GM21381 (cell line): ENCODE measurements around the gene SLC9A1.
A peak's percentile ranks its signal among the peaks of the same experiment; 100 is the strongest.
"Not testable (repeated sequence)": the region's sequence is repeated elsewhere in the genome, so short reads cannot be mapped to it uniquely, and the experiment has no call there.

Source experiments
- ATAC-seq: cut with Tn5 transposase; IDR thresholded peaks from one replicate; pipeline ENCODE4 v1.9.1; 2021; ENCODE audit warnings: mild to moderate bottlenecking, moderate library complexity; ENCODE audit not compliant: unreplicated experiment

The SLC9A1 gene

DNA sequence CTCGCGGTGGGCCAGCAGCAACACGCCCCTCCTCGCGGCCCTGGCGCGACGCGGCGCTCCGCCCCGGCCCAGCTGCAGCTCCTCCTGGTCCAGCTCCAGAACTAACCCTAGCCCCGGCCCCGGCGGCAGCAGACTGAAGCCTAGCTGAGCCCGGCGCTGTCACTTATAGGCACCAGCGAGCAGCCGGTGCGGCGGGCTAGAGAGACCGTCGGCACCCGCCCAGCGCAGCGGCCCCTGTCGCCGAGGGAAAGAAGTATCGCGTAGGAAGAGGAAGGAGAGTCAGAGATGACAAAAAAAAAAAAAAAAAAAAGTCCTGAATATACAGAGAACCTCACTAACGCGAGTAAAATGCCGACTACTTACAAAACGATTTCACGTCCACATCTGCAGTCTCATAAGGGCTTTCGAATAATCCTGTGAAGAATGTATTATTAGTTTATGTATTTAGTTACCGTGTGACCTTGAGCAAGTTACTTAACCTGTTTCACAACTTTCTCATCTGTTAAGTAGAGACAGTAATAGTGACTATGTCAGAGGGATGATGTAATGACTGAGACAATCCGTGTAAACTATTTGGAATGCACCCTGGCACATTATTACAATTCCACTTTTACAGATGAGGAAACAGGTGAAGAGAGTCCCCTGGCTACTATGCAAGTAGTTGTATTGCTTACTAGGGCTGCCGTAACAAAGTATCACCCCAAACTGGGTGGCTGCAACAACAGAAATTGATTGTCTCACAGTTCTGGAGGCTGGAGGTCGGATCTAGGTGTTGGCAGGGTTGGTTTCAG is at the start of gene SLC9A1:
Gene SLC9A1, minus strand, starts transcription at position 135 of the 791 bp plus-strand sequence. CDS start 791 bp downstream, outside the sequence.
- ATAC-seq, result peak; percentile 92

DNA sequence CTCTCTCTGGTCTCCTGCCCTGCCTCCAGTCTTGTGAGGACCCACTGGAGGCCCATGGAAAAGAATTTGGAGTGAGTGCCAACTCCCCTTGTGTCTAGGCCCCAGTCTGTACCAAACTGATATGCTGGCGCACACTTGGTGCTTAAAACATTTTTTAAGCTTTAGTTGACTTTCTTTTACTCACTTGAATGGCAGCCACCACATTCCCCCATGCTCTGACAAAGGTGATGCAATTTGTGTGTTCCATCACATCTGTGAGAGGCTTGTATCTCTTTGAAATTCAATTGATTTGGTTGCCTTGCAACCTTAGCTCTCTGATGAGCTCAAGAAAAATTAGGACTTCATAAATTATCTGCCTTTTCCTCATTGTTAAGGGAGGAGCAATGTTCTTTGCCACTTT is 49.0 kb upstream of the SLC9A1 start:
- no peak for ATAC-seq

DNA sequence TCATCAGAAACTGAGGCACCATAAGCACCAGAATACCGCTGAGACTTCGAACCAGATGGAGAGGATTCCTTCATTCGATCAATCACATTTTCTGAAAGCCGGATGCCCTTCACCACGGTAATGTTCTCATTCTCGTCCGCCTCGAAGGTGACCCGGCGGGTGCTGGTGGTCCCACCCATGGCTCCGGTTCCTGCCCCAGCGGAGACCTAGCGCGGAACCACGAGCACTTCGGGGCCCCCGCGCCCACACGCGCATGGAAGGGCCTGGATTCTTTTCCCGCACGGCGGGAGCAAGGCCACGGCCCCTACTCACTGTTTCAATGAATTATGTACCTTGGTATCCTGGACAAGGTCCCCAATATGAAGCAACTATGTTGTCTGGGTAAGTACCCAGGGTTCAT is 46.4 kb upstream of the SLC9A1 start:
- ATAC-seq, result no peak

DNA sequence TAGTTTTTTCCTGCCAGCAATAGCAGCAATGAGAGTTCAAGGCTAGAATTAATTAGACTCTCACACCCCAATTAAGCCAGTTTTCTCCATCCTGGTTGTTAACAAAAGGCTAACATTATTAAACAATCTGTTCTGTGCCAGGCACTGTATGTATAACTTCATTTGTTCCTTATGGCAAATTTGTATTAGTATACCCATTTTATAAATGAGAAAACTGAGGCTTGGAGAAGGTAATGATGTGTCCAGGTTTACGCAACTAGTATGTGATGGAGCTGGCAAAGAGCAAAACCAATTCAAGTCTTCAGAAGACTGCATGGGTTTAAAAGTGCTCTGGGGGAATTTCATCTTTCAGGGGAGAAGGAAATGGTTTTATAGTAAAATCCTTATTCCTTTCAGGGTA is 38.3 kb upstream of the SLC9A1 start:
- no peak for ATAC-seq

DNA sequence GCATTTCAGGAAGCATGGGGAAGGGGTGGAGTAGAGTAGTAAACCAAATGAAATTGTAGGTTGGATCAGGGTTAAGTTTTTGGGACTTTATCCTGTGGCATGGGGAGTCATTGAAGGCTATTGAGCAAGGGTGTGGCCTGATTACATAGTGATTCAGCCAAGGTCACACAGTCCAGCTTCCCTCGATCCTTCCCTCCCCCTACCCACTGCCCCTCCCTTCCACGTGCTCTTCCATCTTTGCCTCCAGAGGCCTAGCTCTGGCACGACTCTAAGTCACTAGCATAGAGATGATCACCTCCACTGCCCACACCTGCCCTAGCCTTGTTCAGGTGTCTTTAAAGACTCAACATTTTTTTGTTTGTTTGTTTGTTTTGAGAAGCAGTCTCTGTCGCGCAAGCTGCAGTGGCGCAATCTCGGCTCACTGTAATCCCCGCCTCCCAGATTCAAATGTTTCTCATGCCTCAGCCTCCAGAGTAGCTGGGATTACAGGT is 37.2 kb upstream of the SLC9A1 start:
- ATAC-seq, result no peak

DNA sequence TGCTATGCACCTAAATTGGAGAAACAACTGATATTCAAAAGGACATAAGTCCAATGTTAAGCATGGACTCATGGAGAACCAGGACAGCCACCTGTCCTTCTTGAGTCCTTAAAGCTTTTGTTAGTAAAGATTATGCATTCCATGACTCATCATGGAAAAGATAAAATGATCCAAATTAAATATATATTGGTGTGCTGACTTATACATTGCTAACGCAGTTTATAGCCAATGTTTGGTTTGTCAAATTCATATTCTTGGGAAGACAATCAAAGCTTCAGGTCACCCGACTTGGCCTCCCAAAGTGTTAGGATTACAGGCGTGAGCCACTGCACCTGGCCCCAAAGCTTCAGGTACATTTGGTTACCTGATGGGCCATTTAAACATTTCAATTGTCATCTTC is 29.7 kb upstream of the SLC9A1 start:
- ATAC-seq, result not testable (repeated sequence)

DNA sequence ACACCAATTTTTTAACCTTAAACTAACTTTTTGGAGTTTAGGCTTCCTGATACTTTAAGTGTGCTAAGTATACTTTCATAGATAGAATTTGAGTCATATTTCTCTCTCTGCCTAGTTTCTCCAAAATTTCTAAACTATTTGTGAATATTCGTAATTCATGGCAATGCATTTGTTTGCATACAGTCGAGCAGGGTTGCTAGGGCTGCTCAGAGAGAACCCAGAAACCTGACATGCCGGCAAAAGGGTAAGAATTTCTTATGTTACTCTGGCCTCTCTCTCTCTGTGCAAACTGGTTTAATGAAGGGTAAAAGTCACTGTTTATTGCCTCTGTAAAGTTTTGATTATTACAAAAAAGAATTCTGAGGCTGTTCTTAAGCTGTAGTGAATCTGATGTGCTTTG is 25.1 kb upstream of the SLC9A1 start:
- ATAC-seq, result no peak

DNA sequence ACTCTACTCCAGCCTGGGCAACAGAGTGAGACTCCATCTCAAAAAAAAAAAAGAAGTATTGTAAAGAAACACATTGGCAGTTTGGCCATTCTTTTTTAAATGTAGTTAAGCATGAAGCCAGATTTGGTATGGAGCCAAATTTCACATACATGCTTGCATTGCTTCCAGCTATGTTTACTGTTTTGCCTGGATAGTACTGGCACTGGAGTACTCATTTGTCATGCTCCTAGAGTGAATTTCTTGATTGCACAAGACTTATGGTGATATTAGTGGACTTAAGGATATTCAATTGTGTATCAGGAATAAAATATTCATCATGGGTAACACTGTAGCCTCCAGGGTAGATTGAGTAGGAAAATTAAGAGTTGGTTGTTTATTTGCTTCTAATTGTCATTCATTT is 24.5 kb upstream of the SLC9A1 start:
- ATAC-seq, result no peak

DNA sequence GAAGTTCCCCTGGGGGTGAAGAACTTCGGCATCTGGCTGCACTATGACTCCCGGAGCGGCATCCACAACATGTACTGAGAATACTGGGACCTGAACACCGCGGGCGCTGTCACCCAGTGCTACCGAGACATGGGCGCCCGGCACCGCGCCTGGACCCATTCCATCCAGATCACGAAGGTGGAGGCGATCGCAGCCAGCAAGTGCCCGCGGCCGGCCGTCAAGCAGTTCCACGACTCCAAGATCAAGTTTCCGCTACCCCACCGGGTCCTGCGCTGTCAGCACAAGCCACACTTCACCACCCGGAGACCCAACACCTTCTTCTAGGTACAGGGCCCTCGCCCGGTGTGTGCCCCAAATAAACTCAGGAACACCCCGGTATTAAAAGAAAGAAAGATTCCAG is 22.0 kb upstream of the SLC9A1 start:
- no peak for ATAC-seq

DNA sequence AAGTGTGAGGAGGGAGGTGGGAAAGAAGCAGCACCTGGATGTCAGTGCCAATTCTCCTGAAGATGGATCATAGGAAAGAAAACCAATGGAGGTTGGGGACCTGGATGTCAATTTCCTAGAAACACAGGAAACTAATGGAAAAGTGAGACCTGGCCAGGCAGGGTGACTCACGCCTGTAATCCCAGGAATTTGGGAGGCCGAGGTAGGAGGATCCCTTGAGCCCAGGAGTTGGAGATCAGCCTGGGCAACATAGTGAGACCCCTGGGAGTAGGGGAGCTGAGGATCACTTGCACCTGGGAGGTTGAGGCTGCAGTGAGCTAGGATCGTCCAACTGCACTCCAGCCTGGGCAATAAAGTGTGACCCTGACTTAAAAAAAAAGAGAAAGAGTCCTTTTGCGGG is 21.4 kb upstream of the SLC9A1 start:
- no peak for ATAC-seq

DNA sequence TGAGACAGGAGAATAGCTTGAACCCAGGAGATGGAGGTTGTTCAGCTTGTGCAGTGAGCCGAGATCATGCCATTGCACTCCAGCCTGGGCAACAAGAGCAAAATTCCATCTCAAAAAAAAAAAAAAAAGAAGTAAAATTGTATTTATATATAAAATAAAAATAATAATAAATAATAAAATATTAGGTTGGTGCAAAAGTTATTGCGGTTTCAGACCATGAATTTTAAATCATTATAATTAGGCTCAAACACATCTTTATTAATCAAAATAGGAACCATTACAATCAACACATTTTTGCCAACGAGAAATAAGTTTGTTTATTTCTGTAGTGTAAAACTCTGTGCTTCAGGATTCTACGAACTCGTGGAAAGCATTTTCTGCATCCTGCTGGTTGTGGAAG is 18.1 kb upstream of the SLC9A1 start:
- not testable (repeated sequence) for ATAC-seq

DNA sequence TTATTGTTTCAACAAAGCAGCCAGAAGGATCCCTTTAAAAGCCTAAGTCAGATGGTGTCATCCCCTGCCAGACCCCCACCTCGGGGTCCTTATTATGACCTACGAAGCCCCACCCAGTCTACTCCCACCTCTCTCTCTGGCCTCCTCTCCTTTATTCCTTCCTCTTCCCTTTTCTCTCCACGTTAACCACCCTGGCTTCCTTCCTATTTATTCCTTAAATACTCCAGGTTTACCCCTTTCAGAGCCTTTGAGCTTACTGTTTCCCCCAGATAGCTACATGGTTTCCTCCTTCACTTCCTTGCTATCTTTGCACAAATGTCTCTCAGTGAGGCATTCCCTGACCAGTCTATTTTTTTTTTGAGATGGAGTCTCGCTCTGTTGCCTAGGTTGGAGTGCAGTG is 12.0 kb upstream of the SLC9A1 start:
- no peak for ATAC-seq

DNA sequence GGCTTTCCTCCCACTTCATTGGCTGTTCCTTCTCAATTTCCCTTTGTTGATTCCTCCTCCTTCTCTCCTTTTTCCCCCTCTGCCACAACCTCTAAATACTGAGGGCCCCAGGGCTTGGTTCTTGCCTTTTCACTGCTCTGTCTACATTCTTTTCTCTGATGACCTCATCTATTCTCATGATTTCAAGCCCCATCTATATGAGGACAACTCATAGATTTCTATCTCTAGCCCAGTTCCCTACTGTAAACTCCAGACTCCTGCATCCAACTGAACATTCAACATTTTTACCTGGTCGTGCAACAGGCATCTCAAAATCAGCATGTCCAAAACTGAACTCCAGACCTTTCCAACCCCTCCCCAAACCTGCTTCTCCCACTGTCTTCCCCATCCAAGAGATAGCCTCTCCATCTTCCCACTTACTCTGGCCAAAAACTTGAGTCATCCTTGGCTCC is 11.5 kb upstream of the SLC9A1 start:
- no peak for ATAC-seq

DNA sequence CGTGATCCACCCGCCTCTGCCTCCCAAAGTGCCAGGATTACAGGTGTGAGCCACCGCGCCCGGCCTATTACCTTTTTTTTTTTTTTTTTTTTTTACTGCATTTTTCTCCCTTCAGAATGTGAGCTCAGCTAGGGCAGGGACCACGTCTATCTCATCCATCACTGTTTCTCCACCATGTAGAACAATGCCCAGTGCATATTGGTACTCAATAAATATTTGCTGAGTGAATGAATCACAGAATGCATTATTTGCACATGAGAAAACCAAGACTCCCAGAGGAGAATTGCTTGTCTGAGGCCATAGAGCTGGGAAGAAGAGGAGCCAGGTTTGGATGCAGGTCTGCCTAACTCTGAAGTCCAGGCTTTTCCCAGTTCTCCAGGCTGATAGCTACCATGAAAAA is 8.2 kb upstream of the SLC9A1 start:
- ATAC-seq, result no peak

DNA sequence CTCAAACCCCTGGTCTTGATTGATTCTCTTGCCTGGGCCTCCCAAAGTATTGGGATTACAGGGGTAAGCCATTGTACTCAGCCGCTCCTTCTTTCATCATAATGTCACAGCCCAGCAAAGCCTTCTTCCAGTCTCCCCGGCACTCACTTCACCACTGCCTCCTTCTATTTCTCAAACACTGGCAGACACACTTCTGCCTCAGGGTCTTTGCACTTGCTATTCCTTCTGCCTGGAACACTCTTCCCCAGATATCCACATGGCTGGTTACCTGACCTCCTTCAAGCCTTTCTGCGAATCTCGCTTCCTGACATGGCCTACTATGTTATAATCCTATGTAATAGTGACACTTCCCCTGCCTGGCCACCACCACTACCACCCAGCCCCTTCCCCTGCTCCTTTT is 7.2 kb upstream of the SLC9A1 start:
- ATAC-seq, result no peak

DNA sequence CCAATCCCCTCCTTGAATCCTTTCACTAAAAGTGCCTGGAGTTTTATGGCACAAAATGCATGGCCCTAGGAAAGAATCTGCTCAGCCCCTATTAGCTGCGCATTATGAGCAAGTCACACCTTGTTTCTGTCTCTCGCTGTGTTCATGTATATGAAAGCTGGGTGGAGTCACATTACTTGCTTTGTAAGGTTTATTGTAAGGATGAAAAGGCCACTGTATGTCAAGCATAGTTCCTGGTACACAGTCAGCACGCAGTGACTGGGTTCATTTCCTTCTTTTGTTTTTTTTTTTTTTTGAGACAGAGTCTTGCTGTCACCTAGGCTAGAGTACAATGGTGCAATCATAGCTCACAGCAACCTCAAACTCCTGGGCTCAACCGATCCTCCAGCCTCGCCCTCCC is 6.7 kb upstream of the SLC9A1 start:
- no peak for ATAC-seq

DNA sequence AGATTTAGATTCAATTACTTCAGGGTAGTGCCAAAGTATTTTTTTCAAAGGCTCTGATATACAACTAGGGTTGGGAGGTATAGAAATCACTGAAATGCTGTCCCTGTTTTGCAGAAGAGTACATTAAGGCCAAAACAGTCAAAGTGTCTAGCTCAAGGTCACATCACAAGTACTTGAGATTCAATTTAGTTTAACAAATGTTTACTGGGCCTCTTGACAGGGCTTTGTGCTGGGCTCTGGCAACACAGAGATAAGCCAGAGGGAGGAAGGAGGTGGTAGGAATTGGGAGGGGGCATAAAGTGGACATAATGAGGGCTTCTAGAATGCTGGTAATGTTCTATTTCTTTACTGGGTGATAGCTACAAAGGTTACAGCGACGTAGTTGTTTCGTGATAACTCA is 2.3 kb upstream of the SLC9A1 start:
- ATAC-seq, result no peak

DNA sequence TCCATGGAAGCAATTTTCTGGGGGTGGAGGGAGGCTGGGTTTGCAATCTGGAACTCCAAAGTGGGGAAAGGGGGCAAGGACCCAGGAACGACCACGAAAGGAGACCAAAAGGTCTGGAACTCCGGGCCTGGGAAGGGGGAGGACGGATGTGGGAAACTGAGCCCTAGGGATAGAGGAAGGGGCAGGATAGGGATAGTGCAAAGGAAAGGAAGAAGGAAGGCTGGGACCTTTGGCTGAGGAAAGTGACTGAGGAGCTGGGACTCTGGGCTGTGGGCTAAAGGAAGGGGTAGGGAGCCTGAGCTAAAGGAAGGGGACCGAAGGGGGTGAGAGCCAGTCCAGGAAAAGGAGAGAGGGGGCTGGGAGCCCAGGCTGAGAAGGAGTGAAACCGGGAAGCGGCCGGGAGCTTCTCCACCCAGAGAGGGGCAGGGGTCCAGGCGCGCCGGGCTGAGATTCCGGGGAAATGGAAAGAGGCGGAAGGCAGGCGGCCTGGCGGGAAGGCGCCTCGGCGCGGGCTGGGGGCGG is 395 bp downstream of the SLC9A1 start:
- no peak for ATAC-seq

DNA sequence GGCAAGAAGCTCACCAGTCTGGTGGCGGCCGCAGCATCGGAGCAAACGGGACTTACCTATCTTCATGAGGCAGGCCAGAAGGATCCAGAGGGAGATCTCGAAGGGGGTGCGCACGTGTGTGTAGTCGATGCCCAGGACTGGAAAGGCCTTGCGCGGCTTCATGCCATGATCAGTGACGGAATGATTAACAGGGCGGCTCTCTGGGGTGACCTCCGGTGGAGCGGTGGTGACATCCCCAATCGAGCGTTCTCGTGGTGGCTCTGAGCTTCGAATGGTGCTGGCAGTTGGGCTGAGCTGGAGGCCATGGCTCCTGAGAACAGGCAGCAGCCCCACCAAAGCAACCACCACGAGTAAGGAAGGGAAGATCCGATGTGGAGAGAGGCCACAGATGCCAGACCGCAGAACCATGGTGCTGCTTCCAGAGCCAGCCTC is 982 bp downstream of the SLC9A1 start:
- no peak for ATAC-seq

DNA sequence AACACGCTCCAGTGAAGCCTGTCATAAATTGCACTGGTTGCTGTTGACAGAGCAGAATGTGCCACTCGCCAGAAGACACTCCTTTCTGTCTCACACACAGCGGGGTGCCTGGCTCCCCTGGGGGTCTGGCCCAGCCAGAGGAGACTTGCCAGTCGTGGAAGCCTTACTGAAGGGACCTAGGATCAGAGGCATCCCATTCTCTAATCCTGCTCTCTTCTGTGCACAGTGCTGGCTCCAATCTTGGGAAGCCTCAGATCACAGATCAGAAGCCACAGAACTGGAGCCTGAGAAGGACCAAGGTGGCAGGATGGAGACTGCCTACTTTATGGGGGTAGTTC is 1.4 kb downstream of the SLC9A1 start:
- no peak for ATAC-seq

DNA sequence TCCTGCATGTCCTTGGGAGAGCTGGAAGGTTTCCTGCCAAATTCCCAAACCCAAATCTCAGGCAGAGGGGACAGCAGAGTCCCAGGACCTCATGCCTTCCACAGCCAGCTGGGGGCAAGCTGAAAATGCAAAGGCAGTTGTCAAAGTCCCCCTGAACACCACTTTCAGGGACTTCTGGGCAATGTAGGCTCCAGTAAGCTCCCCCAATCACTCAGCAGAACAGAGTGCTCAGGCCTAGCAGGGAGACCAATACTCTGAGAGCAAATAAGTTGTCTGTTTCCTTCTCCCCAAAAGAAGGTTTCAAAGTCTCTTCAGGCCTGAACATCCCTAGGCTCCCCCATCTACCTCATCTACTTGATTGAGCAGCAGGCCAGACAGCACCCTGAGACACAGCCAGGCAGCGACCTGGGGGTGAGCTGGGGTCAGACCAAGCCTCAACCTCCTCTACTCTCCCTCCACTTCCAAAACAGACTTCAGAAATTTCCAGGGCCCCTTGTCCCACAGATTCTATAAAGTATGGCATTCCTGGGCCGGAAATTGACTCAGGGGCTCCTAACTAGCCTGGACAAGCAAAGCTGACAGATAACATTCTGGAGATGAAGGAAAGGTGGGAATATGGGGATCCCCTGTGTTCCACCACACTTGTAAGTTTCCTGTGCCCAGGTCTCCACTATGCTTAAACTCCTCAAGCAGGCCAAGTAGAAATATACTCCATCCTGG is 1.9 kb downstream of the SLC9A1 start:
- no peak for ATAC-seq
